PC-3 (cell line): ENCODE measurements around the gene DBNDD2. TPM values are rescaled to one million over a fixed set of nuclear protein-coding genes. Genes with fewer than 3 reads are reported as not detected.

ENCODE experiments used
- ATAC-seq: fragments of 200-7000 bp; cut with Tn5 transposase; 2 replicates; pipeline ENCODE4 v1.9.1; 2020; ENCODE audit warnings: mild to moderate bottlenecking, moderate library complexity
- BruUV-seq: library from RNA; stranded (reverse); fragments of 400-500 nt; replicated peaks from 2 replicates; lab custom pipeline; 2021; lab: Mats Ljungman, UMichigan
- CTCF ChIA-PET: fragments of 300-600 bp; sonication (Branson Sonifier 250); formaldehyde crosslinking; loops from one replicate; lab custom pipeline; 2022; ENCODE audit warnings: antibody characterized with exemption; lab: Charles Lee
- POLR2A ChIA-PET: fragments of 300-600 bp; sonication (Branson Sonifier 250); formaldehyde crosslinking; loops from one replicate; lab custom pipeline; 2022; ENCODE audit warnings: antibody characterized with exemption; ENCODE audit not compliant: unreplicated experiment; lab: Charles Lee
- DNase-seq: peaks from one replicate; pipeline ENCODE4 v3.0.0-alpha.2; 2015
- H2AFZ ChIP-seq: fragments of 300-600 bp; sonication (generic); 2 replicates; pipeline ENCODE4 v1.6.0; 2016; ENCODE audit warnings: antibody characterized with exemption, low read length
- H3F3A ChIP-seq: fragments of 300-600 bp; sonication (generic); one replicate; pipeline ENCODE4 v1.6.0; 2017; ENCODE audit warnings: antibody characterized with exemption, low read length, control low read depth, mild to moderate bottlenecking; ENCODE audit not compliant: unreplicated experiment
- H3K27ac ChIP-seq: fragments of 300-600 bp; sonication (generic); 2 replicates; pipeline ENCODE4 v1.5.1; 2016; ENCODE audit warnings: mild to moderate bottlenecking, low read length
- H3K27me3 ChIP-seq: fragments of 300-600 bp; sonication (generic); 2 replicates; pipeline ENCODE4 v1.6.1; 2016; ENCODE audit warnings: low read length, mixed read lengths
- H3K36me3 ChIP-seq: fragments of 300-600 bp; sonication (generic); 2 replicates; pipeline ENCODE4 v1.6.1; 2016; ENCODE audit warnings: low read depth, mixed run types, low read length, mixed read lengths
- H3K4me1 ChIP-seq: fragments of 300-600 bp; sonication (generic); 2 replicates; pipeline ENCODE4 v1.5.1; 2016; ENCODE audit warnings: low read length; ENCODE audit not compliant: insufficient read depth
- H3K4me2 ChIP-seq: fragments of 300-600 bp; sonication (generic); 2 replicates; pipeline ENCODE4 v1.6.0; 2016; ENCODE audit warnings: low read length
- H3K4me3 ChIP-seq: fragments of 300-600 bp; sonication (generic); 2 replicates; pipeline ENCODE4 v1.5.1; 2016; ENCODE audit warnings: mild to moderate bottlenecking, low read length, mixed read lengths
- H3K79me2 ChIP-seq: fragments of 300-600 bp; sonication (generic); 2 replicates; pipeline ENCODE4 v1.6.1; 2017; ENCODE audit warnings: low read length, mixed read lengths
- H3K9ac ChIP-seq: fragments of 300-600 bp; sonication (generic); 2 replicates; pipeline ENCODE4 v1.6.0; 2016; ENCODE audit warnings: mild to moderate bottlenecking, low read length
- H3K9me2 ChIP-seq: fragments of 300-600 bp; sonication (generic); replicated peaks from 2 replicates; pipeline ENCODE4 v1.6.1; 2016; ENCODE audit warnings: mixed run types, low read length, mixed read lengths
- H3K9me3 ChIP-seq: fragments of 300-600 bp; sonication (generic); 2 replicates; pipeline ENCODE4 v1.6.1; 2016; ENCODE audit warnings: low read length, mixed read lengths
- H4K20me1 ChIP-seq: fragments of 300-600 bp; sonication (generic); 2 replicates; pipeline ENCODE4 v1.6.1; 2016; ENCODE audit warnings: low read length, mixed read lengths
- CTCF ChIP-seq: fragments of 300-600 bp; sonication (generic); conservative IDR thresholded peaks from 2 replicates; pipeline ENCODE4 v1.5.1; 2017; ENCODE audit warnings: antibody characterized with exemption, low read depth, mild to moderate bottlenecking, low read length
- EZH2 ChIP-seq: fragments of 300-600 bp; sonication (generic); IDR thresholded peaks from one replicate; pipeline ENCODE4 v1.6.1; 2017; ENCODE audit warnings: antibody characterized with exemption, mild to moderate bottlenecking, low read length; ENCODE audit not compliant: unreplicated experiment
- EZH2phosphoT487 ChIP-seq: fragments of 300-600 bp; sonication (generic); IDR thresholded peaks from 2 replicates; pipeline ENCODE4 v1.6.1; 2018; ENCODE audit warnings: mild to moderate bottlenecking, antibody characterized with exemption, low read length, borderline replicate concordance
- intact Hi-C: fragments of 100-400 bp; cut with micrococcal nuclease; formaldehyde crosslinking; loops from 2 replicates; pipeline ENCODE4 v1.9.0; 2023
- total RNA-seq: library from RNA; depleted of rRNA; stranded (reverse); fragments of >200 nt; gene quantifications from 2 replicates; pipeline ENCODE4 v1.2.3, GENCODE V29; 2014

DBNDD2 gene
- total RNA-seq, 1 experiment from 2014 or later = 8.5 TPM

- Histone ChIP-seq H3K4me2 (peak overlapping the region; percentile 56), H3K4me1 (peaks cover 25% of the 10 kb centered on the region), H3K4me3 (no peak overlapping the region), H3K9me2 (no peaks in the 10 kb centered on the region), H3K9me3 (no peaks in the 10 kb centered on the region), H4K20me1 (no peaks in the 10 kb centered on the region), H3F3A (no peaks in the 10 kb centered on the region), H3K9ac (no peak overlapping the region), H2AFZ (no peak overlapping the region), H3K27me3 (no peaks in the 10 kb centered on the region), H3K36me3 (no peaks in the 10 kb centered on the region), H3K27ac (0 out of 2 replicates have a peak overlapping the region, but pooled peaks have one; percentile 16), H3K79me2 (no peaks in the 10 kb centered on the region; the same call in 1 of the 2 replicates)
- ChIA-PET CTCF (interaction anchor here (0.8 to 1.6 kb wide), 6 partner anchors 9 to 118 kb away, joined by 3 to 9 read pairs (median 5); partner anchors contain the start of gene SYS1), POLR2A (interaction anchor here (0.6 kb wide), 1 partner anchor 1820 kb away, joined by 3 read pairs; the partner anchor contains the start of gene IFT52)
- intact Hi-C loops = loop anchor here (10.0 kb wide), 1 partner anchor 524 kb away; the partner anchor contains the start of gene PCIF1
- peak; percentile 72 for DNase-seq
- TF ChIP-seq CTCF (no peak), EZH2phosphoT487 (no peak), EZH2 (no peak)
- peak; percentile 53 for ATAC-seq
- no TSS peak for BruUV-seq
These were observed 2.8 kb downstream of the DBNDD2 start for GRCh38 chr20:45410887-45411286.

DNA sequence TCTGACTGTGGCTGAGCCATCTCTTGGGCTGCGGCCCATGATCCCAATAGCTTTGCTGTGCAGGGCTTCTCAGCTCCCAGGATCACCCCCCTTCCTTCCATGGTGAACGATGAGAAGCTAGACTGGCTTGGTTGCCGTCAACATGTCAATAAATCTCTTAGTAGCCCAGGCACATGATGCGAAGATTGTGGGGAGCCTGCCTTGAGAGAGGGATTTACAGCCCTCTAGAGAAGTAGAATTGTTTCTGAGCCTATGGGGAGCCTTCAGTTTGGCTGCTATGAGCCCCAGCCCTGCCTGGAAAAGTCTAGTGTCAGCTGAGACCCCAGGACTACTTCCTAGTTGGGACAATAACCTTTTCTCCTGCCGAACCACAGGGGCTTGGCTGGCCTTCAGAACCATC lies 4.6 kb downstream of the DBNDD2 start:
- intact Hi-C loops = loop anchor here (10.0 kb wide), 1 partner anchor 522 kb away; the partner anchor contains the start of gene PCIF1

More for the DNA sequence above, 4.6 kb downstream of the DBNDD2 start:
- H2AFZ ChIP-seq = no peak overlapping the region
- peaks cover 32% of the 10 kb centered on the region for H3K4me1 ChIP-seq
- no peaks in the 10 kb centered on the region for H4K20me1 ChIP-seq
- H3K79me2 ChIP-seq = peaks cover 17% of the 10 kb centered on the region
- no peaks in the 10 kb centered on the region for H3K9me2 ChIP-seq
- H3K36me3 ChIP-seq = no peaks in the 10 kb centered on the region
- no peak overlapping the region for H3K4me2 ChIP-seq
- ATAC-seq (no peak), DNase-seq (no peak)
- no peak overlapping the region for H3K9ac ChIP-seq
- BruUV-seq = no TSS peak
- no peak overlapping the region for H3K4me3 ChIP-seq
- no peaks in the 10 kb centered on the region for H3K9me3 ChIP-seq
- ChIA-PET POLR2A (no interaction called here), CTCF (no interaction called here)
- H3K27ac ChIP-seq = no peak overlapping the region
- H3F3A ChIP-seq = no peaks in the 10 kb centered on the region
- TF ChIP-seq CTCF (no peak), EZH2phosphoT487 (no peak), EZH2 (no peak)
- no peaks in the 10 kb centered on the region for H3K27me3 ChIP-seq
